ENCODE measurements around the gene XRRA1. TPM values are rescaled to one million over a fixed set of nuclear protein-coding genes. Genes with fewer than 3 reads are reported as not detected.

Gene XRRA1
- total and polyA plus RNA-seq, 4 donors, result 2.4 to 27.8 (median 9.9) TPM

GRCh38 chr11:74791333-74792100 is 157.4 kb downstream of the XRRA1 start:
- WGBS, 2 donors, result 87% methylated on average over 9 of the region's 9 CpGs
- Histone ChIP-seq H3K9me3 (ENCODE audit: control insufficient read depth in 4 of 4, insufficient read depth in 3 of 4, low read length in 3 of 4) (peaks cover 0 to 4% (median 2%) of the 10 kb centered on the region in 4 donors), H3K4me1 (ENCODE audit: control insufficient read depth in 5 of 5, insufficient read depth in 5 of 5, low read length in 5 of 5) (peaks cover 0 to 1% (median 0%) of the 10 kb centered on the region in 5 donors), H3K36me3 (ENCODE audit: control insufficient read depth in 4 of 4, insufficient read depth in 4 of 4, low read length in 4 of 4) (peaks cover 4 to 29% (median 22%) of the 10 kb centered on the region in 4 donors), H3K4me3 (no peak overlapping the region), H3K27ac (ENCODE audit: low read depth in 1 of 2, low read length in 1 of 2) (no peak overlapping the region), H3K9ac (ENCODE audit: insufficient read depth in 1 of 2, low read length in 2 of 2) (no peak overlapping the region), H3K27me3 (ENCODE audit: control insufficient read depth in 3 of 3, insufficient read depth in 3 of 3, low read length in 2 of 3) (no peaks in the 10 kb centered on the region)
- ATAC-seq (ENCODE audit: insufficient read depth, low FRiP score) (no peak), DNase-seq (no peak)
- TF ChIP-seq, protein P1, sequence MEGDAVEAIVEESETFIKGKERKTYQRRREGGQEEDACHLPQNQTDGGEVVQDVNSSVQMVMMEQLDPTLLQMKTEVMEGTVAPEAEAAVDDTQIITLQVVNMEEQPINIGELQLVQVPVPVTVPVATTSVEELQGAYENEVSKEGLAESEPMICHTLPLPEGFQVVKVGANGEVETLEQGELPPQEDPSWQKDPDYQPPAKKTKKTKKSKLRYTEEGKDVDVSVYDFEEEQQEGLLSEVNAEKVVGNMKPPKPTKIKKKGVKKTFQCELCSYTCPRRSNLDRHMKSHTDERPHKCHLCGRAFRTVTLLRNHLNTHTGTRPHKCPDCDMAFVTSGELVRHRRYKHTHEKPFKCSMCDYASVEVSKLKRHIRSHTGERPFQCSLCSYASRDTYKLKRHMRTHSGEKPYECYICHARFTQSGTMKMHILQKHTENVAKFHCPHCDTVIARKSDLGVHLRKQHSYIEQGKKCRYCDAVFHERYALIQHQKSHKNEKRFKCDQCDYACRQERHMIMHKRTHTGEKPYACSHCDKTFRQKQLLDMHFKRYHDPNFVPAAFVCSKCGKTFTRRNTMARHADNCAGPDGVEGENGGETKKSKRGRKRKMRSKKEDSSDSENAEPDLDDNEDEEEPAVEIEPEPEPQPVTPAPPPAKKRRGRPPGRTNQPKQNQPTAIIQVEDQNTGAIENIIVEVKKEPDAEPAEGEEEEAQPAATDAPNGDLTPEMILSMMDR (IDR thresholded peaks at IDR 0.05; ENCODE audit: control extremely low read depth, extremely low read depth), result no peak

Small RNA genes within 50 kb of the gene (small RNA-seq; reads per million reads assigned to genes)
- gene RN7SL239P (ENCODE audit: low replicate concordance), result not detected
- gene RNU6-216P (ENCODE audit: low replicate concordance), result not detected

Other genes starting within 250 kb of the XRRA1 start
- gene CHRDL2, start 217.7 kb downstream of the XRRA1 start, total RNA-seq, result 1 to 10 TPM; 1.7 to 5.9 TPM
- gene CHRDL2, start 217.7 kb downstream of the XRRA1 start, polyA plus RNA-seq, result 1 to 10 TPM; 4.4 to 5.3 TPM
- 10 to 100 TPM; 19.9 to 34.8 TPM for gene RNF169, start 200.2 kb downstream of the XRRA1 start, total RNA-seq
- gene RNF169, start 200.2 kb downstream of the XRRA1 start, polyA plus RNA-seq, result 1 to 10 TPM; 4.4 to 5.4 TPM
- gene SPCS2, start 175 bp upstream of the XRRA1 start, total RNA-seq, result 100 to 1,000 TPM in 1 of 2 donors, 10 to 100 TPM in 1; 80.9 to 153 TPM
- 100 to 1,000 TPM; 105 to 169 TPM for gene SPCS2, start 175 bp upstream of the XRRA1 start, polyA plus RNA-seq
- 10 to 100 TPM; 10.5 to 13.9 TPM for gene NEU3, start 39.8 kb upstream of the XRRA1 start, total RNA-seq
- gene NEU3, start 39.8 kb upstream of the XRRA1 start, polyA plus RNA-seq, result 1 to 10 TPM; 4.1 to 5.2 TPM
- not detected for gene OR2AT4, start 147.8 kb upstream of the XRRA1 start, total RNA-seq
- not detected for gene OR2AT4, start 147.8 kb upstream of the XRRA1 start, polyA plus RNA-seq
- 100 to 1,000 TPM in 1 of 2 donors, 10 to 100 TPM in 1; 45.6 to 244 TPM for gene SLCO2B1, start 202.0 kb upstream of the XRRA1 start, total RNA-seq
- gene SLCO2B1, start 202.0 kb upstream of the XRRA1 start, polyA plus RNA-seq, result 10 to 100 TPM; 22.2 to 64.8 TPM